ENCODE measurements around the gene CD4. TPM values are rescaled to one million over a fixed set of nuclear protein-coding genes. Genes with fewer than 3 reads are reported as not detected.

The CD4 gene
- total RNA-seq, 1 experiment from 2014 or later: 0.42 TPM

DNA sequence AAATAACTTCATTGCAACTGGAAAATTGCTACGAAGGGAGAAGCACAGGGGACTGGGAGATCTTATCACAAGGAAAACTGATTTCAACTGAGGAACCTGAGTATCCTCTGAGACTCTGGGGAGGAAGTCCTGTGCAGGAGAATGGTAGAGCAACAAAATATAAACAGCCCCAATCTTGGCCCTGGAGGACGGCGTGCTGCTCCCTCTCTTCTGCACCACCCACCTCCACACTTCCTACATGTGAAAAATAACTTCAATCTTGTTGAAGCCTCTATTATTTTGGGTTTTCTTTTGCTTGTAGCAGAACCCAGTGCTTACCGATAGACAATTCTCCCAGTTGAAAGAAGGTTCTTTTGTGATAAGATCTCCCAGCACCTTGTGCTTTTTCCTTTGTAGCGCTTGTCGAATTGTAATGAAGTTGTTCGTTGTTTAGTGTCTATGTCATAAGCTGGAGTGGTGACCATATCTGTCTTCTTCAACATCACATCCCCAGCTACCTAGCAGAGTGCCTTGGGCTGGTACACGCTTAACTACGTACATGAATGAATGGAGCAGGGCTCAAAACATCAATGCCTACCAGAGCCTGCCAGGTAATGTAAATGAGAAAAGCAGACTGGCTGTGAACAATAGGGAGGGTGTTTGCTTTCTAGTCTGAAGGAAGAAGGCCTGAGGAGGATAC, 2.8 kb upstream of the CD4 start:
- H3K27me3 ChIP-seq (ENCODE audit: insufficient read depth, low read length): no peaks in the 10 kb centered on the region
- TF ChIP-seq ZFX (IDR thresholded peaks at IDR 0.05) (no peak), CBX3 (IDR thresholded peaks at IDR 0.05; ENCODE audit: low read depth) (no peak)
- no peaks in the 10 kb centered on the region for H3K79me2 ChIP-seq (ENCODE audit: insufficient read depth, low read length)
- no peaks in the 10 kb centered on the region for H3K36me3 ChIP-seq (ENCODE audit: control insufficient read depth in 1 of 2, insufficient read depth in 2 of 2, low read length in 2 of 2)
- DNase-seq (ENCODE audit: low read depth, low spot score) (no peak), ATAC-seq (no peak)
- no peaks in the 10 kb centered on the region for H3K9me3 ChIP-seq (ENCODE audit: control insufficient read depth in 1 of 2, insufficient read depth in 1 of 2, low read depth in 1 of 2, low read length in 2 of 2)
- no peak overlapping the region for H3K27ac ChIP-seq (ENCODE audit: low read depth, low read length)
- H3K9me2 ChIP-seq (ENCODE audit: insufficient read depth): no peaks in the 10 kb centered on the region
- no peak overlapping the region for H3K4me2 ChIP-seq (ENCODE audit: low read length)
- no TSS peak for BruUV-seq (replicated peaks)
- H3K9ac ChIP-seq (ENCODE audit: low read length): no peak overlapping the region
- H3K4me1 ChIP-seq (ENCODE audit: control insufficient read depth in 1 of 2, insufficient read depth in 2 of 2, low read length in 2 of 2): peaks cover 0 to 13% of the 10 kb centered on the region in 2 experiments; a peak in 3 of 4 replicates
- no peaks in the 10 kb centered on the region for H4K20me1 ChIP-seq (ENCODE audit: insufficient read depth)
- no peak overlapping the region for H2AFZ ChIP-seq (ENCODE audit: low read depth, low read length, poor library complexity, severe bottlenecking)
- no peak overlapping the region for H3K4me3 ChIP-seq (replicated peaks in 1 of 2; ENCODE audit: low read depth in 1 of 2, low read length in 2 of 2)
- CTCF ChIA-PET: interaction anchor here (1.0 to 1.6 kb wide), 3 partner anchors 8 to 33 kb away, joined by 3 to 4 read pairs (median 4); partner anchors contain the start of genes MLF2 and PTMS
- POLR2A ChIA-PET: no interaction called here
- RAD21 ChIA-PET (ENCODE audit: low non-redundant PET in 1 of 2, low total read pairs in 2 of 2, uncharacterized antibody in 2 of 2, unreplicated experiment in 2 of 2): no interaction called here
- intact Hi-C loops (cut with micrococcal nuclease): no loop called here

DNA sequence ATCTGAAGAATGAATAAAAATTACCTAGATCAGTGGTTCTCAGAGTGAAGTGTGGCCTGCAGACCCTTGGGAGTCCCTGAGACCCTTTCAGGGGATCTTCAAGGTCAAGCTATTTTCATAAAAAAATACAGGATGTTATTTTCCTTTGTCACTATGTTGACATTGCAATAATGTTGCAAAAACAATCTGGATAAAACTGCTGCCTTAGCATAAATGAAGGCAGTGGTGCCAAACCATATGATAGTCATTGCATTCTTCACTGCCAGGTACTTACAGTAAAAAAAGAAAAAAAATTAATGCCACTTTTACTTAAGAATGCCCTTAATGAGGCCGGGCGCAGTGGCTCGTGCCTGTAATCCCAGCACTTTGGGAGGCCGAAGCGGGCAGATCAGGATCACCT, 2.0 kb upstream of the CD4 start:
- Histone ChIP-seq H3K27ac (ENCODE audit: low read depth, low read length) (no peak overlapping the region), H3K79me2 (ENCODE audit: insufficient read depth, low read length) (no peaks in the 10 kb centered on the region), H2AFZ (ENCODE audit: low read depth, low read length, poor library complexity, severe bottlenecking) (no peak overlapping the region), H3K4me3 (replicated peaks in 1 of 2; ENCODE audit: low read depth in 1 of 2, low read length in 2 of 2) (no peak overlapping the region), H3K9me3 (ENCODE audit: control insufficient read depth in 1 of 2, insufficient read depth in 1 of 2, low read depth in 1 of 2, low read length in 2 of 2) (no peaks in the 10 kb centered on the region), H3K9ac (ENCODE audit: low read length) (no peak overlapping the region), H3K4me1 (ENCODE audit: control insufficient read depth in 1 of 2, insufficient read depth in 2 of 2, low read length in 2 of 2) (peaks cover 0 to 13% of the 10 kb centered on the region in 2 experiments; a peak in 3 of 4 replicates), H4K20me1 (ENCODE audit: insufficient read depth) (no peaks in the 10 kb centered on the region), H3K4me2 (ENCODE audit: low read length) (no peak overlapping the region), H3K9me2 (ENCODE audit: insufficient read depth) (no peaks in the 10 kb centered on the region), H3K36me3 (ENCODE audit: control insufficient read depth in 1 of 2, insufficient read depth in 2 of 2, low read length in 2 of 2) (no peaks in the 10 kb centered on the region), H3K27me3 (ENCODE audit: insufficient read depth, low read length) (no peaks in the 10 kb centered on the region)
- ATAC-seq (no peak), DNase-seq (ENCODE audit: low read depth, low spot score) (no peak)
- POLR2A ChIA-PET: interaction anchor here (1.2 kb wide), 1 partner anchor 174 kb away, joined by 3 read pairs; no protein-coding TSS in a partner anchor
- CTCF ChIA-PET: interaction anchor here (0.7 to 1.6 kb wide), 4 partner anchors 9 to 48 kb away, joined by 3 to 4 read pairs (median 4); partner anchors contain the start of genes MLF2 and PTMS
- no TSS peak for BruUV-seq (replicated peaks)
- RAD21 ChIA-PET (ENCODE audit: low non-redundant PET in 1 of 2, low total read pairs in 2 of 2, uncharacterized antibody in 2 of 2, unreplicated experiment in 2 of 2): interaction anchor here in 1 of 2 experiments (0.6 kb wide), 1 partner anchor 17 kb away, joined by 4 read pairs; no protein-coding TSS in a partner anchor
- intact Hi-C loops (cut with micrococcal nuclease): no loop called here
- no peak for TF ChIP-seq EGR1 (IDR thresholded peaks at IDR 0.05; ENCODE audit: low read depth)
- no peak for TF ChIP-seq ZNF274 (IDR thresholded peaks at IDR 0.05; ENCODE audit: low read depth, low read length)
- TF ChIP-seq SIN3A (IDR thresholded peaks at IDR 0.05; ENCODE audit: low read depth): no peak
- TF ChIP-seq, protein P1, sequence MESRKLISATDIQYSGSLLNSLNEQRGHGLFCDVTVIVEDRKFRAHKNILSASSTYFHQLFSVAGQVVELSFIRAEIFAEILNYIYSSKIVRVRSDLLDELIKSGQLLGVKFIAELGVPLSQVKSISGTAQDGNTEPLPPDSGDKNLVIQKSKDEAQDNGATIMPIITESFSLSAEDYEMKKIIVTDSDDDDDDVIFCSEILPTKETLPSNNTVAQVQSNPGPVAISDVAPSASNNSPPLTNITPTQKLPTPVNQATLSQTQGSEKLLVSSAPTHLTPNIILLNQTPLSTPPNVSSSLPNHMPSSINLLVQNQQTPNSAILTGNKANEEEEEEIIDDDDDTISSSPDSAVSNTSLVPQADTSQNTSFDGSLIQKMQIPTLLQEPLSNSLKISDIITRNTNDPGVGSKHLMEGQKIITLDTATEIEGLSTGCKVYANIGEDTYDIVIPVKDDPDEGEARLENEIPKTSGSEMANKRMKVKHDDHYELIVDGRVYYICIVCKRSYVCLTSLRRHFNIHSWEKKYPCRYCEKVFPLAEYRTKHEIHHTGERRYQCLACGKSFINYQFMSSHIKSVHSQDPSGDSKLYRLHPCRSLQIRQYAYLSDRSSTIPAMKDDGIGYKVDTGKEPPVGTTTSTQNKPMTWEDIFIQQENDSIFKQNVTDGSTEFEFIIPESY (IDR thresholded peaks at IDR 0.05; ENCODE audit: extremely low read depth, insufficient replicate concordance, low read length): no peak
- TF ChIP-seq FOSL1 (IDR thresholded peaks at IDR 0.05; ENCODE audit: low read depth): no peak
- no peak for TF ChIP-seq ZFX (IDR thresholded peaks at IDR 0.05)
- no peak for TF ChIP-seq CEBPB (IDR thresholded peaks at IDR 0.05; ENCODE audit: low read depth)
- TF ChIP-seq TCF7L2 (IDR thresholded peaks at IDR 0.05; ENCODE audit: borderline replicate concordance, extremely low read depth, insufficient read depth, insufficient read length): no peak
- TF ChIP-seq, protein P2, sequence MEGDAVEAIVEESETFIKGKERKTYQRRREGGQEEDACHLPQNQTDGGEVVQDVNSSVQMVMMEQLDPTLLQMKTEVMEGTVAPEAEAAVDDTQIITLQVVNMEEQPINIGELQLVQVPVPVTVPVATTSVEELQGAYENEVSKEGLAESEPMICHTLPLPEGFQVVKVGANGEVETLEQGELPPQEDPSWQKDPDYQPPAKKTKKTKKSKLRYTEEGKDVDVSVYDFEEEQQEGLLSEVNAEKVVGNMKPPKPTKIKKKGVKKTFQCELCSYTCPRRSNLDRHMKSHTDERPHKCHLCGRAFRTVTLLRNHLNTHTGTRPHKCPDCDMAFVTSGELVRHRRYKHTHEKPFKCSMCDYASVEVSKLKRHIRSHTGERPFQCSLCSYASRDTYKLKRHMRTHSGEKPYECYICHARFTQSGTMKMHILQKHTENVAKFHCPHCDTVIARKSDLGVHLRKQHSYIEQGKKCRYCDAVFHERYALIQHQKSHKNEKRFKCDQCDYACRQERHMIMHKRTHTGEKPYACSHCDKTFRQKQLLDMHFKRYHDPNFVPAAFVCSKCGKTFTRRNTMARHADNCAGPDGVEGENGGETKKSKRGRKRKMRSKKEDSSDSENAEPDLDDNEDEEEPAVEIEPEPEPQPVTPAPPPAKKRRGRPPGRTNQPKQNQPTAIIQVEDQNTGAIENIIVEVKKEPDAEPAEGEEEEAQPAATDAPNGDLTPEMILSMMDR (IDR thresholded peaks at IDR 0.05 in 2 of 3, conservative IDR thresholded peaks at IDR 0.05 in 1 of 3; ENCODE audit: borderline replicate concordance in 1 of 3, insufficient read depth in 1 of 3, low read depth in 2 of 3, low read length in 2 of 3): no peak
- TF ChIP-seq, protein P3, sequence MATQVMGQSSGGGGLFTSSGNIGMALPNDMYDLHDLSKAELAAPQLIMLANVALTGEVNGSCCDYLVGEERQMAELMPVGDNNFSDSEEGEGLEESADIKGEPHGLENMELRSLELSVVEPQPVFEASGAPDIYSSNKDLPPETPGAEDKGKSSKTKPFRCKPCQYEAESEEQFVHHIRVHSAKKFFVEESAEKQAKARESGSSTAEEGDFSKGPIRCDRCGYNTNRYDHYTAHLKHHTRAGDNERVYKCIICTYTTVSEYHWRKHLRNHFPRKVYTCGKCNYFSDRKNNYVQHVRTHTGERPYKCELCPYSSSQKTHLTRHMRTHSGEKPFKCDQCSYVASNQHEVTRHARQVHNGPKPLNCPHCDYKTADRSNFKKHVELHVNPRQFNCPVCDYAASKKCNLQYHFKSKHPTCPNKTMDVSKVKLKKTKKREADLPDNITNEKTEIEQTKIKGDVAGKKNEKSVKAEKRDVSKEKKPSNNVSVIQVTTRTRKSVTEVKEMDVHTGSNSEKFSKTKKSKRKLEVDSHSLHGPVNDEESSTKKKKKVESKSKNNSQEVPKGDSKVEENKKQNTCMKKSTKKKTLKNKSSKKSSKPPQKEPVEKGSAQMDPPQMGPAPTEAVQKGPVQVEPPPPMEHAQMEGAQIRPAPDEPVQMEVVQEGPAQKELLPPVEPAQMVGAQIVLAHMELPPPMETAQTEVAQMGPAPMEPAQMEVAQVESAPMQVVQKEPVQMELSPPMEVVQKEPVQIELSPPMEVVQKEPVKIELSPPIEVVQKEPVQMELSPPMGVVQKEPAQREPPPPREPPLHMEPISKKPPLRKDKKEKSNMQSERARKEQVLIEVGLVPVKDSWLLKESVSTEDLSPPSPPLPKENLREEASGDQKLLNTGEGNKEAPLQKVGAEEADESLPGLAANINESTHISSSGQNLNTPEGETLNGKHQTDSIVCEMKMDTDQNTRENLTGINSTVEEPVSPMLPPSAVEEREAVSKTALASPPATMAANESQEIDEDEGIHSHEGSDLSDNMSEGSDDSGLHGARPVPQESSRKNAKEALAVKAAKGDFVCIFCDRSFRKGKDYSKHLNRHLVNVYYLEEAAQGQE (IDR thresholded peaks at IDR 0.05; ENCODE audit: low read depth): no peak
